ENCODE results near the gene NWD2.
"Not testable (repeated sequence)": the region's sequence is repeated elsewhere in the genome, so short reads cannot be mapped to it uniquely, and the experiment has no call there.

Gene NWD2

DNA sequence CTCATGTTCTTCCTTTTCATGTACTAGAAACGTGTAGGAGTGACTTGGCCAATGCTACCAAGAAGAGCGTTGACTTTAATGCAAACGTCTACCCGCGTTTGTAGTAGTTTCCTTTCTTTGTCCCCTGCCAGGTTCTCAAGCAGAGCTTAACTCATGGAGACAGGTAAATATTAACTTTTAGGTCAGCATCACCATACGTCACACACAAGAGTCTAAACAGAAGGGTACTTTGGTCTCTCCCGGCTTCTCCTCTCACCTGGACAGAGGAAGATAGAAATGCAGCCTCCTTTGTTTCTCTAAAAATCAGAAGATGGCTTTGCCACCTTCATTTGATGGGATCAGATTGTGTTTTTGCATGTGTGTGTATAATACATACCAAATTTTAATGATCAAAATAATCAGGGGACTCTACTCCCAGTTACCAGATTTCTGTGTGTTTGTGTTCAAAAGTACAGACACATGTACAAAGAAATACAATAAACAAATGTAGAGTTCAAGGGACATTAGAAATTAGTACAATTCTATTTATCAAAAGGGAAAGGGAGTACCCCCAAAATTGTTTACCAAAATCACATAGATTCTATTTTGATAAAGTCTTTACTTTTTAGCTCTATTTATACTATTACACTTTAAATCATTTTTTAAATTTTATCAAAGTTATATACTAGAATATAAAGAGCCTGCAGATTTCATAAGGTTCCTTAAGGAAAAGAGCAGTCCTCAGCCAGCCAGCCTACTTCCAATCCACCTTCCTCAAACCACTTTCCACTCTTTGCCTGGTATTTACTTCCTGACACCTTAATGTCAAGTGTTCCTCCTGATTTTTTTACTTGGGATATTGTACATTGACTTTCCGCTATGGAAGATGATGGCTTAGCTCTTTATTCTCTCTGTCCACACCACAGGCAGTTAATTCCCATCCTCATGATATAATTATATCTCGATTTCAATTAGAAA lies 246.1 kb downstream of the NWD2 start:
- H3K4me1 ChIP-seq (ENCODE audit: insufficient read depth, low read length) = no peaks in the 10 kb centered on the region
- DNase-seq (no peak), ATAC-seq (ENCODE audit: insufficient read depth, low read depth) (no peak)
- H3K79me2 ChIP-seq (ENCODE audit: insufficient read depth, low read length) = no peaks in the 10 kb centered on the region
- peaks cover 4% of the 10 kb centered on the region for H3K27me3 ChIP-seq (ENCODE audit: insufficient read depth, low read length, poor library complexity)
- no peaks in the 10 kb centered on the region for H4K20me1 ChIP-seq (ENCODE audit: insufficient read depth, low read length)
- no peak overlapping the region for H3K4me3 ChIP-seq (ENCODE audit: low read depth in 1 of 2, low read length in 2 of 2)
- H3K4me2 ChIP-seq (ENCODE audit: insufficient read depth, low read length) = no peak overlapping the region
- no peaks in the 10 kb centered on the region for H3K36me3 ChIP-seq (ENCODE audit: insufficient read depth, low read length)
- H3K9ac ChIP-seq (ENCODE audit: low read depth, low read length) = no peak overlapping the region
- no peaks in the 10 kb centered on the region for H3K9me3 ChIP-seq (ENCODE audit: insufficient read depth, low read length, severe bottlenecking)
- H3K27ac ChIP-seq (ENCODE audit: low read length) = no peak overlapping the region
- TF ChIP-seq, protein P1, sequence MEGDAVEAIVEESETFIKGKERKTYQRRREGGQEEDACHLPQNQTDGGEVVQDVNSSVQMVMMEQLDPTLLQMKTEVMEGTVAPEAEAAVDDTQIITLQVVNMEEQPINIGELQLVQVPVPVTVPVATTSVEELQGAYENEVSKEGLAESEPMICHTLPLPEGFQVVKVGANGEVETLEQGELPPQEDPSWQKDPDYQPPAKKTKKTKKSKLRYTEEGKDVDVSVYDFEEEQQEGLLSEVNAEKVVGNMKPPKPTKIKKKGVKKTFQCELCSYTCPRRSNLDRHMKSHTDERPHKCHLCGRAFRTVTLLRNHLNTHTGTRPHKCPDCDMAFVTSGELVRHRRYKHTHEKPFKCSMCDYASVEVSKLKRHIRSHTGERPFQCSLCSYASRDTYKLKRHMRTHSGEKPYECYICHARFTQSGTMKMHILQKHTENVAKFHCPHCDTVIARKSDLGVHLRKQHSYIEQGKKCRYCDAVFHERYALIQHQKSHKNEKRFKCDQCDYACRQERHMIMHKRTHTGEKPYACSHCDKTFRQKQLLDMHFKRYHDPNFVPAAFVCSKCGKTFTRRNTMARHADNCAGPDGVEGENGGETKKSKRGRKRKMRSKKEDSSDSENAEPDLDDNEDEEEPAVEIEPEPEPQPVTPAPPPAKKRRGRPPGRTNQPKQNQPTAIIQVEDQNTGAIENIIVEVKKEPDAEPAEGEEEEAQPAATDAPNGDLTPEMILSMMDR (IDR thresholded peaks at IDR 0.05; ENCODE audit: borderline replicate concordance, extremely low read depth, low read length, poor library complexity, severe bottlenecking) = no peak
- no peak for TF ChIP-seq EZH2 (IDR thresholded peaks at IDR 0.05; ENCODE audit: borderline replicate concordance, low read depth, low read length, severe bottlenecking)
- H2AFZ ChIP-seq (ENCODE audit: low read depth, low read length) = no peak overlapping the region

DNA sequence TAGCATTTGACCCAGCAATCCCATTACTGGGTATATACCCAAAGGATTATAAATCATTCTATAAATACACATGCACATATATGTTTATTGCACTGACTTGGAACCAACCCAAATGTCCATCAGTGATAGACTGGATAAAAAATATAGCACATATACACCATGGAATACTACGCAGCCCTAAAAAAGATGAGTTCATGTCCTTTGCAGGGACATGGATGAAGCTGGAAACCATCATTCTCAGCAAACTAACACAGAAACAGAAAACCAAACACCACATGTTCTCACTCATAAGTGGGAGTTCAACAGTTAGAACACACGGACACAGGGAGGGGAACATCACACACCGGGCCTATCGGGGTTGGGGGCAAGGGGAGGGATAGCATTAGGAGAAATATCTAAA lies 250.8 kb downstream of the NWD2 start:
- H3K27me3 ChIP-seq (ENCODE audit: insufficient read depth, low read length, poor library complexity); H3K27ac ChIP-seq (ENCODE audit: low read length); ATAC-seq (ENCODE audit: insufficient read depth, low read depth); H3K9me3 ChIP-seq (ENCODE audit: insufficient read depth, low read length, severe bottlenecking); H3K79me2 ChIP-seq (ENCODE audit: insufficient read depth, low read length); H3K9ac ChIP-seq (ENCODE audit: low read depth, low read length); DNase-seq; H3K4me2 ChIP-seq (ENCODE audit: insufficient read depth, low read length); H2AFZ ChIP-seq (ENCODE audit: low read depth, low read length); H4K20me1 ChIP-seq (ENCODE audit: insufficient read depth, low read length); H3K4me3 ChIP-seq (ENCODE audit: low read depth in 1 of 2, low read length in 2 of 2); H3K36me3 ChIP-seq (ENCODE audit: insufficient read depth, low read length); H3K4me1 ChIP-seq (ENCODE audit: insufficient read depth, low read length): not testable (repeated sequence)
